ENCODE results near the gene PTGS2. TPM values are rescaled to one million over a fixed set of nuclear protein-coding genes. Genes with fewer than 3 reads are reported as not detected.

Gene PTGS2
- total and polyA plus RNA-seq, 2 experiments from 2014 or later: 6.2 to 21.9 TPM

GRCh38 chr1:186633116-186633515 is 47.1 kb downstream of the PTGS2 start:
- H4K20me1 ChIP-seq (ENCODE audit: insufficient read depth, poor library complexity, severe bottlenecking): no peaks in the 10 kb centered on the region
- DNase-seq (ENCODE audit: low spot score): no peak
- no peaks in the 10 kb centered on the region for H3K9me3 ChIP-seq (ENCODE audit: low read depth)
- no peaks in the 10 kb centered on the region for H3K27me3 ChIP-seq
- H2AFZ ChIP-seq: no peak overlapping the region
- H3K79me2 ChIP-seq: no peaks in the 10 kb centered on the region
- no peaks in the 10 kb centered on the region for H3K9me2 ChIP-seq (replicated peaks; ENCODE audit: insufficient read depth)
- no peak overlapping the region for H3K4me3 ChIP-seq
- H3K27ac ChIP-seq: no peak overlapping the region
- no peaks in the 10 kb centered on the region for H3K4me1 ChIP-seq (ENCODE audit: insufficient read depth)
- WGBS (ENCODE audit: low lambda C conversion rate, missing lambda C conversion rate): 86% methylated on average over 1 of the region's 1 CpG
- H3K4me2 ChIP-seq: no peak overlapping the region
- no peaks in the 10 kb centered on the region for H3K36me3 ChIP-seq (replicated peaks; ENCODE audit: insufficient read depth, low read depth)
- TF ChIP-seq EZH2phosphoT487 (IDR thresholded peaks at IDR 0.05; ENCODE audit: low read depth, severe bottlenecking, unreplicated experiment) (no peak), EZH2 (IDR thresholded peaks at IDR 0.05; ENCODE audit: borderline replicate concordance) (no peak), CTCF (IDR thresholded peaks at IDR 0.05; ENCODE audit: poor library complexity) (no peak)

- no peak overlapping the region for H3K4me2 ChIP-seq
- no peaks in the 10 kb centered on the region for H3K27me3 ChIP-seq
- TF ChIP-seq CTCF (IDR thresholded peaks at IDR 0.05; ENCODE audit: poor library complexity) (no peak), EZH2 (IDR thresholded peaks at IDR 0.05; ENCODE audit: borderline replicate concordance) (no peak), EZH2phosphoT487 (IDR thresholded peaks at IDR 0.05; ENCODE audit: low read depth, severe bottlenecking, unreplicated experiment) (no peak)
- no peak for DNase-seq (ENCODE audit: low spot score)
- no peaks in the 10 kb centered on the region for H3K9me3 ChIP-seq (ENCODE audit: low read depth)
- no peak overlapping the region for H3K4me3 ChIP-seq
- H3K79me2 ChIP-seq: no peaks in the 10 kb centered on the region
- WGBS (ENCODE audit: low lambda C conversion rate, missing lambda C conversion rate): 92% methylated on average over 1 of the region's 1 CpG
- no peaks in the 10 kb centered on the region for H3K4me1 ChIP-seq (ENCODE audit: insufficient read depth)
- no peaks in the 10 kb centered on the region for H4K20me1 ChIP-seq (ENCODE audit: insufficient read depth, poor library complexity, severe bottlenecking)
- H3K36me3 ChIP-seq (replicated peaks; ENCODE audit: insufficient read depth, low read depth): no peaks in the 10 kb centered on the region
- H3K9me2 ChIP-seq (replicated peaks; ENCODE audit: insufficient read depth): no peaks in the 10 kb centered on the region
- no peak overlapping the region for H3K27ac ChIP-seq
- H2AFZ ChIP-seq: no peak overlapping the region
Measured at GRCh38 chr1:186629341-186629740, 50.9 kb downstream of the PTGS2 start.

GRCh38 chr1:186628910-186629309 is 51.3 kb downstream of the PTGS2 start:
- Histone ChIP-seq H3K4me2 (no peak overlapping the region), H4K20me1 (ENCODE audit: insufficient read depth, poor library complexity, severe bottlenecking) (no peaks in the 10 kb centered on the region), H3K4me1 (ENCODE audit: insufficient read depth) (no peaks in the 10 kb centered on the region), H2AFZ (no peak overlapping the region), H3K4me3 (no peak overlapping the region), H3K79me2 (no peaks in the 10 kb centered on the region), H3K9me2 (replicated peaks; ENCODE audit: insufficient read depth) (no peaks in the 10 kb centered on the region), H3K9me3 (ENCODE audit: low read depth) (no peaks in the 10 kb centered on the region), H3K27me3 (no peaks in the 10 kb centered on the region), H3K27ac (no peak overlapping the region), H3K36me3 (replicated peaks; ENCODE audit: insufficient read depth, low read depth) (no peaks in the 10 kb centered on the region)
- no peak for TF ChIP-seq EZH2phosphoT487 (IDR thresholded peaks at IDR 0.05; ENCODE audit: low read depth, severe bottlenecking, unreplicated experiment)
- no peak for TF ChIP-seq EZH2 (IDR thresholded peaks at IDR 0.05; ENCODE audit: borderline replicate concordance)
- no peak for DNase-seq (ENCODE audit: low spot score)

GRCh38 chr1:186627019-186627418 is 53.2 kb downstream of the PTGS2 start:
- no peaks in the 10 kb centered on the region for H3K36me3 ChIP-seq (replicated peaks; ENCODE audit: insufficient read depth, low read depth)
- 38% methylated on average over 2 of the region's 2 CpGs for WGBS (ENCODE audit: low lambda C conversion rate, missing lambda C conversion rate)
- no peaks in the 10 kb centered on the region for H3K79me2 ChIP-seq
- no peak overlapping the region for H3K4me3 ChIP-seq
- no peaks in the 10 kb centered on the region for H3K9me3 ChIP-seq (ENCODE audit: low read depth)
- H2AFZ ChIP-seq: no peak overlapping the region
- no peak overlapping the region for H3K27ac ChIP-seq
- no peaks in the 10 kb centered on the region for H3K27me3 ChIP-seq
- TF ChIP-seq EZH2phosphoT487 (IDR thresholded peaks at IDR 0.05; ENCODE audit: low read depth, severe bottlenecking, unreplicated experiment) (no peak), CTCF (IDR thresholded peaks at IDR 0.05; ENCODE audit: poor library complexity) (no peak), EZH2 (IDR thresholded peaks at IDR 0.05; ENCODE audit: borderline replicate concordance) (no peak)
- no peak overlapping the region for H3K4me2 ChIP-seq
- no peaks in the 10 kb centered on the region for H3K4me1 ChIP-seq (ENCODE audit: insufficient read depth)
- DNase-seq (ENCODE audit: low spot score): no peak
- H4K20me1 ChIP-seq (ENCODE audit: insufficient read depth, poor library complexity, severe bottlenecking): no peaks in the 10 kb centered on the region
- H3K9me2 ChIP-seq (replicated peaks; ENCODE audit: insufficient read depth): no peaks in the 10 kb centered on the region
